ENCODE measurements around the gene YBEY. TPM values are rescaled to one million over a fixed set of nuclear protein-coding genes. Genes with fewer than 3 reads are reported as not detected.

The YBEY gene
- total and polyA plus RNA-seq, 2 donors (not counting 3 experiments of a cell fraction or from before 2014, with no cell fraction given), result 6.1 to 15.3 TPM

DNA sequence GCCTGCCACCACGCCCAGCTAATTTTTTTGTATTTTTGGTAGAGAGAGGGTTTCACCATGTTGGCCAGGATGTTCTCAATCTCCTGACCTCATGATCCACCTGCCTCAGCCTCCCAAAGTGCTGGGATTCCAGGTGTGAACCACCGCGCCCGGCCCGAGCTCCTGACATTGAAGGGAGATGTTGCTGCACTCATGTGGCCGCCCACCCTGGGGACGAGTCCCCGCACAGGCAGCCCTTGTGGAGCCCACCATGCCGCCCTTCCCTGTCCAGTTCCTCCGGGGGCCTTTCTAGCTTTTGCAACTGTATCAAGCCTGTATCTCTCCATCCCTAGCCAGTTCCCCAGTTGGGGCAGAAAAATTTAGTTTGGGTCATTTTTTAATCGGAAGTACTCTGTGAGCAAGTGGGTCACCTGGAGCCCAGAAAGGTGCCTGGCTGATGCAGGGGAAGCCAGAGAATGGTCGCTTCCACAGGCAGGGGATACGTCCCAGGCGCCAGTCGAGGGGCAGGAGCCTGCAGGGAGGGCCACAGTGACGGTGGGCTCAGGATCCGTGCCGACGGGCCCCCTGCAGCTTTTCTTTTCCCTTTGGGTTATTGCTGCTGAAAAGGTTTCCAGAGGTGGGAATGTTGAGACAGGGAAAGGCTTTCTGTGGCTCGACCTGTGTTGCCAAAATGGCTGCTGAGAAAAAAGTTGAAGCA, 58.2 kb downstream of the YBEY start:
- CTCF ChIA-PET, result interaction anchor here (0.9 to 1.1 kb wide), 2 partner anchors 19 to 47 kb away, joined by 3 read pairs; no protein-coding TSS in a partner anchor
- H3K27ac ChIP-seq (ENCODE audit: insufficient read depth, low read depth, low read length), result no peak overlapping the region
- no peaks in the 10 kb centered on the region for H3K9me3 ChIP-seq (replicated peaks; ENCODE audit: control insufficient read depth, insufficient read depth, low read length)
- H3K4me3 ChIP-seq (replicated peaks in 1 of 3; ENCODE audit: insufficient read depth in 1 of 3, low read depth in 1 of 3, low read length in 3 of 3), result no peak overlapping the region
- H3K4me2 ChIP-seq (ENCODE audit: insufficient read depth, low read length), result no peak overlapping the region
- H3K4me1 ChIP-seq (ENCODE audit: control insufficient read depth, extremely low read depth, insufficient read depth, low read length), result no peaks in the 10 kb centered on the region
- peaks cover 7 to 17% of the 10 kb centered on the region in 2 experiments for H3K36me3 ChIP-seq (ENCODE audit: control insufficient read depth in 2 of 2, extremely low read depth in 1 of 2, insufficient read depth in 2 of 2, low read length in 2 of 2)
- BruUV-seq (replicated peaks), result no TSS peak
- DNase-seq (ENCODE audit: low read depth, low spot score) (no peak), FAIRE-seq (no peak)
- no peaks in the 10 kb centered on the region for H3K9me1 ChIP-seq (replicated peaks; ENCODE audit: control insufficient read depth, extremely low read depth, insufficient read depth, low read length)
- intact Hi-C loops (cut with micrococcal nuclease) (no loop called here), dilution Hi-C loops (cut with MboI; ENCODE audit: extremely low pct_ligation_motif_present, low sequenced_read_pairs) (no loop called here)
- H3K79me2 ChIP-seq (ENCODE audit: control insufficient read depth, insufficient read depth, low read length), result peaks cover 23% of the 10 kb centered on the region
- no peak overlapping the region for H2AFZ ChIP-seq (ENCODE audit: low read depth, low read length)
- no peak overlapping the region for H3K9ac ChIP-seq (replicated peaks; ENCODE audit: extremely low read depth, insufficient read depth, low read length)
- H4K20me1 ChIP-seq (replicated peaks; ENCODE audit: control insufficient read depth, extremely low read depth, insufficient read depth, low read length), result no peaks in the 10 kb centered on the region
- POLR2A ChIA-PET, result no interaction called here
- TF ChIP-seq, protein P1, sequence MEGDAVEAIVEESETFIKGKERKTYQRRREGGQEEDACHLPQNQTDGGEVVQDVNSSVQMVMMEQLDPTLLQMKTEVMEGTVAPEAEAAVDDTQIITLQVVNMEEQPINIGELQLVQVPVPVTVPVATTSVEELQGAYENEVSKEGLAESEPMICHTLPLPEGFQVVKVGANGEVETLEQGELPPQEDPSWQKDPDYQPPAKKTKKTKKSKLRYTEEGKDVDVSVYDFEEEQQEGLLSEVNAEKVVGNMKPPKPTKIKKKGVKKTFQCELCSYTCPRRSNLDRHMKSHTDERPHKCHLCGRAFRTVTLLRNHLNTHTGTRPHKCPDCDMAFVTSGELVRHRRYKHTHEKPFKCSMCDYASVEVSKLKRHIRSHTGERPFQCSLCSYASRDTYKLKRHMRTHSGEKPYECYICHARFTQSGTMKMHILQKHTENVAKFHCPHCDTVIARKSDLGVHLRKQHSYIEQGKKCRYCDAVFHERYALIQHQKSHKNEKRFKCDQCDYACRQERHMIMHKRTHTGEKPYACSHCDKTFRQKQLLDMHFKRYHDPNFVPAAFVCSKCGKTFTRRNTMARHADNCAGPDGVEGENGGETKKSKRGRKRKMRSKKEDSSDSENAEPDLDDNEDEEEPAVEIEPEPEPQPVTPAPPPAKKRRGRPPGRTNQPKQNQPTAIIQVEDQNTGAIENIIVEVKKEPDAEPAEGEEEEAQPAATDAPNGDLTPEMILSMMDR (IDR thresholded peaks at IDR 0.05; ENCODE audit: extremely low read depth in 1 of 2, insufficient read depth in 1 of 2, low read depth in 1 of 2, low read length in 2 of 2), result no peak
- TF ChIP-seq POLR2A (IDR thresholded peaks at IDR 0.05; ENCODE audit: low read depth, low read length), result no peak
- no peak for TF ChIP-seq MYC (IDR thresholded peaks at IDR 0.05; ENCODE audit: low read depth, low read length)
- no peak for TF ChIP-seq FOS (IDR thresholded peaks at IDR 0.05; ENCODE audit: borderline replicate concordance, insufficient read depth, low read length)
- TF ChIP-seq, protein P2, sequence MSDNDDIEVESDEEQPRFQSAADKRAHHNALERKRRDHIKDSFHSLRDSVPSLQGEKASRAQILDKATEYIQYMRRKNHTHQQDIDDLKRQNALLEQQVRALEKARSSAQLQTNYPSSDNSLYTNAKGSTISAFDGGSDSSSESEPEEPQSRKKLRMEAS (IDR thresholded peaks at IDR 0.05; ENCODE audit: insufficient read depth, insufficient read length), result no peak
- TF ChIP-seq POLR2AphosphoS5 (IDR thresholded peaks at IDR 0.05; ENCODE audit: insufficient read depth, low read depth, low read length), result no peak
- no peak for TF ChIP-seq EZH2 (IDR thresholded peaks at IDR 0.05; ENCODE audit: borderline replicate concordance, low read depth, low read length, severe bottlenecking)
- TF ChIP-seq GATA2 (IDR thresholded peaks at IDR 0.05; ENCODE audit: insufficient read depth, insufficient read length, low read depth, low read length), result no peak
- TF ChIP-seq JUN (IDR thresholded peaks at IDR 0.05; ENCODE audit: borderline replicate concordance, insufficient read depth, insufficient read length, low read depth), result no peak
- H3K27me3 ChIP-seq (ENCODE audit: control insufficient read depth in 2 of 2, insufficient read depth in 2 of 2, low read length in 2 of 2), result no peaks in the 10 kb centered on the region
